ENCODE data around the gene NT5DC4.

- TF ChIP-seq POLR2AphosphoS5 (IDR thresholded peaks at IDR 0.05) (no peak), CTCF (IDR thresholded peaks at IDR 0.05) (no peak), POLR2A (IDR thresholded peaks at IDR 0.05) (no peak)
Measured at GRCh38 chr2:112779598-112779997, 58.8 kb downstream of the NT5DC4 start.

Data from gastroesophageal sphincter (tissue), 3 donors.